ENCODE data around the gene ANAPC2. TPM values are rescaled to one million over a fixed set of nuclear protein-coding genes. Genes with fewer than 3 reads are reported as not detected.

The ANAPC2 gene
- total RNA-seq, 4 donors from 2014 or later: 6.7 to 65.6 (median 24.9) TPM

DNA sequence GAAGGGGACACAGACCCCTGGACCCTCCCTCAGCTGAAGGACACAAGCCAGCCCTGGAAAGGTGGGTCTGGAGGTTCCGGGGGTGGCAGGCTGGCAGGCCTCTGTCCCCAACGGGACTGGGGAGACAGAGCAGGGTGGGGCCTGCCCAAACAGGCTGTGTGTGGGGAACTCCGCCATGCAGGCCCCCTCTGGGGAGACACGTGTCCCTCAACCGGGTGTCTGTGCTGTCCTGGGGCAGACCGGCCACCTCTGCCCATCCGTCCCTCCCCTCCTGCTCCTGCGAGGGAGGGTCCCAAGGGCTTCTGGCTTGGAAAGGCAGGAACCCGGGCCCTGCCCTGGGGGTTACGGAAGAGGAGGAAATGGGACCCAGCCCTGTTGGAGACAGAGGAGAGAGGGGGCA lies 43.7 kb upstream of the ANAPC2 start:
- no peak overlapping the region for H3K4me3 ChIP-seq
- H3K4me1 ChIP-seq: peaks cover 0 to 9% of the 10 kb centered on the region in 2 donors
- no peaks in the 10 kb centered on the region for H3K9me3 ChIP-seq
- intact Hi-C loops (cut with DNase I; ENCODE audit: low total_unique reads): no loop called here
- no peaks in the 10 kb centered on the region for H3K36me3 ChIP-seq
- H3K27ac ChIP-seq: no peak overlapping the region
- peaks cover 9 to 29% of the 10 kb centered on the region in 2 donors for H3K27me3 ChIP-seq
- DNase-seq: no peak
- TF ChIP-seq, protein P1, sequence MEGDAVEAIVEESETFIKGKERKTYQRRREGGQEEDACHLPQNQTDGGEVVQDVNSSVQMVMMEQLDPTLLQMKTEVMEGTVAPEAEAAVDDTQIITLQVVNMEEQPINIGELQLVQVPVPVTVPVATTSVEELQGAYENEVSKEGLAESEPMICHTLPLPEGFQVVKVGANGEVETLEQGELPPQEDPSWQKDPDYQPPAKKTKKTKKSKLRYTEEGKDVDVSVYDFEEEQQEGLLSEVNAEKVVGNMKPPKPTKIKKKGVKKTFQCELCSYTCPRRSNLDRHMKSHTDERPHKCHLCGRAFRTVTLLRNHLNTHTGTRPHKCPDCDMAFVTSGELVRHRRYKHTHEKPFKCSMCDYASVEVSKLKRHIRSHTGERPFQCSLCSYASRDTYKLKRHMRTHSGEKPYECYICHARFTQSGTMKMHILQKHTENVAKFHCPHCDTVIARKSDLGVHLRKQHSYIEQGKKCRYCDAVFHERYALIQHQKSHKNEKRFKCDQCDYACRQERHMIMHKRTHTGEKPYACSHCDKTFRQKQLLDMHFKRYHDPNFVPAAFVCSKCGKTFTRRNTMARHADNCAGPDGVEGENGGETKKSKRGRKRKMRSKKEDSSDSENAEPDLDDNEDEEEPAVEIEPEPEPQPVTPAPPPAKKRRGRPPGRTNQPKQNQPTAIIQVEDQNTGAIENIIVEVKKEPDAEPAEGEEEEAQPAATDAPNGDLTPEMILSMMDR (IDR thresholded peaks at IDR 0.05): no peak
- no peak for TF ChIP-seq POLR2A (IDR thresholded peaks at IDR 0.05)

GRCh38 chr9:137231372-137232039 lies 43.1 kb upstream of the ANAPC2 start:
- Histone ChIP-seq H3K36me3 (no peaks in the 10 kb centered on the region), H3K9me3 (no peaks in the 10 kb centered on the region), H3K4me1 (peaks cover 0 to 6% of the 10 kb centered on the region in 2 donors), H3K27me3 (peaks cover 9 to 29% of the 10 kb centered on the region in 2 donors), H3K4me3 (no peak overlapping the region), H3K27ac (no peak overlapping the region)
- DNase-seq: no peak
- intact Hi-C loops (cut with DNase I; ENCODE audit: low total_unique reads): no loop called here
- no peak for TF ChIP-seq POLR2A (IDR thresholded peaks at IDR 0.05)
- TF ChIP-seq, protein P1 (IDR thresholded peaks at IDR 0.05): no peak

DNA sequence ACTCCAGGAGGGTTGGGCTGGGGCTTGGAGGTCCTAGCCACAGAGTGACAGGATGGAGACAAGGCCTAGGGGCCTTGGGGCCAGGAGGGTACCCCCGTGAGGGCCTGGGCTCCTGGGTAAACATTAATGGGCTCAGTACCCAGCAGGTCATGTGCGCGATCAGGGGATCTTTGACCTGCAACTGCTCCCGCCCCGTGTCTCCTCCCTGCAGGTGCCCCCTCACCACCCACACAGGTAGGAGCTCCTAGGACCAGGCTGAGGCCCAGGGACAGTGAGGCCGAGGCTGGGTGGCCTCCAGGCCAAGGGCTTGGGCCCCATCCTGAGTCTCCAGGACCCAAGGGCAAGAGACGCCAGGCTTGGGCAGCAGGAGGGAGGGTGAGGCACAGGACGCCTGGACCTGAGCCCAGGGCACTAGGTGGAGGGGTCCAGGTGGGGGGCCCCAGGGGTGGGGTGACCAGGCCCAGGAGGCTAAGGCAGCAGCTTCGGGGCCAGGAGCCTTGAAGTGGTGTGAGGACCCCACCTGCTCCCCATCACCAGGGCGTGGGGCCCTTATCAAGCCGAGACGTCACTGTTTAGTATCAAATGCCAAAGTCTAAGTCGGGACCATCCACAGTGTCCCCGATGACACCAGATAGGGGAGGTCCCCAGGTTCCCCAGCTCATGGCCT lies 42.5 kb upstream of the ANAPC2 start, which contains the start of gene SLC34A3:
TSS of gene SLC34A3 (plus strand) at position 197 of the 667 bp plus-strand sequence. CDS start 802 bp downstream, outside the sequence.
- Histone ChIP-seq H3K36me3 (no peaks in the 10 kb centered on the region), H3K27me3 (peaks cover 9 to 29% of the 10 kb centered on the region in 2 donors), H3K4me1 (no peaks in the 10 kb centered on the region), H3K9me3 (no peaks in the 10 kb centered on the region), H3K27ac (no peak within 1 kb of the TSS), H3K4me3 (no peak within 1 kb of the TSS)
- TF ChIP-seq POLR2A (IDR thresholded peaks at IDR 0.05): no peak
- TF ChIP-seq, protein P1 (IDR thresholded peaks at IDR 0.05): no peak
- intact Hi-C loops (cut with DNase I; ENCODE audit: low total_unique reads): no loop called here
- no peak for DNase-seq

DNA sequence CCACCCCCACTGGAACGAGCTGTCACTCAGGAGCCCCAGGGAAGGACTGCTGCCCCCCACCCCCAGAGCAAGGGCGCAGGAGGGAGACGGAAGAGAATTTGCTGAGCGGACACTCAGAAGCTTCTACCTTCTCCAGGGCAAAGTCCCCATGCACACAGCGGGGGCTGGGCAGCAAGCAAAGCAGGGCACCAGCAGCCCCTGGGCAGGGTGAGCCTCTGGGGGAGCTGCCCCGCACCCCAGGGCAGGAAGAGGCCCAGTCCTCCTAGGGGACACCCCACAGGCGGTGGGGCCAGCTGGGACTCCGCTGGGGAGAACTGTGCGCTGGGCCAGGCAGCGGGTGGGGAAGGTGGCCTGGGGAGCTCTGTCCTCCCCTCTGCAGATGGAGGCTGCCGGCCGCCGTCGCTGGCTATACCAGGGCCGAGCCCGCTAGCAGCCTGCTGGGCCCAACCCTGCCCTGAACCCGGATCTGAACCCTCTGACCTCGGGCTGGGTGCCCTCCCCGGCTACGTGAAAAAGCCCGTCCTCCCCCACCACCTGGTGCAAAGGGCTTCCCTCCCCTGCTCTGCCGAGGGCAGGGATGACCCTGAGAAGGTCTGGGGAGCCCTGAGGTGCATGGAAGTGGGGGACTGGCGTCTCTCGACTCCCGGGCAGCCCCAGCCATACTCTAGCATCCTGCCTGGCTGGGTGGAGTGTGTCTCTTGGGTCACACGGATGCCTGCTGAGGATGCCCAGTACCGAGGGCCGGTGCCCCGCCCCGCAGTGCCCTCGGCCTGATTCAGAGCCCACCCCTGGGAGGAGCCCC lies 41.7 kb upstream of the ANAPC2 start:
- H3K27me3 ChIP-seq: peaks cover 9 to 29% of the 10 kb centered on the region in 2 donors
- H3K4me1 ChIP-seq: no peaks in the 10 kb centered on the region
- no peak overlapping the region for H3K4me3 ChIP-seq
- H3K36me3 ChIP-seq: no peaks in the 10 kb centered on the region
- TF ChIP-seq, protein P1 (IDR thresholded peaks at IDR 0.05): no peak
- TF ChIP-seq POLR2A (IDR thresholded peaks at IDR 0.05): no peak
- intact Hi-C loops (cut with DNase I; ENCODE audit: low total_unique reads): loop anchor here (10.0 kb wide), 1 partner anchor 115 kb away; the partner anchor contains the start of gene DPP7
- no peaks in the 10 kb centered on the region for H3K9me3 ChIP-seq
- DNase-seq: no peak
- no peak overlapping the region for H3K27ac ChIP-seq
